ENCODE data around the gene GANC.

Gene GANC

DNA sequence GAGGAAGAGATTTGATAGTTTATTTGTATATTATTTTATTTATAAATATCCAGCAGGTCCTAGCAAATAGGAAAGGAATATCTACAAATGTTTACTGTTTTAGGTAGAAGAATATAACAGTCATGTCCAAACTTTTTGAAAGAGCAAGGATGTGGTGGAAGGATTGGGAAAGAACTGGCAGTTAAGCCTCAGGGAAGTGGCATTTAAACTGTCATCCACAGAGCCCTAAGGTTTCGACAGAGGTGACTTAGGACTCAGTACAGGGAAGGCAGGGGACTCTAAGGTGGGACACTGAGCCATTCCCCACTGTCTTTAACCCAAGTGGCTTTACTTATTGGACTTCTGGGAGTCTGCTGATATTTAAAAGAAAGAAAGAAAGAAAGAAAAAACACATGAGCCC lies 12.0 kb downstream of the GANC start:
- POLR2A ChIA-PET = no interaction called here
- no peak overlapping the region for H3K27ac ChIP-seq (ENCODE audit: extremely low read depth, low read depth, low read length)
- H3K4me3 ChIP-seq (ENCODE audit: low read depth, low read length) = no peak overlapping the region
- CTCF ChIA-PET = no interaction called here
- H3K4me1 ChIP-seq (ENCODE audit: control insufficient read depth, insufficient read depth, low read length) = no peaks in the 10 kb centered on the region
- TF ChIP-seq ZNF654 (tag by site-specific recombination; IDR thresholded peaks at IDR 0.05; ENCODE audit: low read depth) (no peak), ZNF777 (tag by site-specific recombination; IDR thresholded peaks at IDR 0.05; ENCODE audit: borderline replicate concordance) (no peak), ZNF610 (tag by site-specific recombination; IDR thresholded peaks at IDR 0.05; ENCODE audit: borderline replicate concordance) (no peak), ZNF223 (tag by site-specific recombination; IDR thresholded peaks at IDR 0.05) (no peak), ZNF670 (tag by site-specific recombination; IDR thresholded peaks at IDR 0.05; ENCODE audit: low read depth) (no peak), ZNF121 (tag by site-specific recombination; IDR thresholded peaks at IDR 0.05) (no peak), ZNF146 (tag by site-specific recombination; IDR thresholded peaks at IDR 0.05) (no peak), ZBTB20 (tag by site-specific recombination; IDR thresholded peaks at IDR 0.05) (no peak), ZNF202 (tag by site-specific recombination; IDR thresholded peaks at IDR 0.05; ENCODE audit: borderline replicate concordance) (no peak), ZNF785 (tag by site-specific recombination; IDR thresholded peaks at IDR 0.05) (no peak), ZNF24 (tag by site-specific recombination; IDR thresholded peaks at IDR 0.05) (no peak)
- TF ChIP-seq, protein P1, sequence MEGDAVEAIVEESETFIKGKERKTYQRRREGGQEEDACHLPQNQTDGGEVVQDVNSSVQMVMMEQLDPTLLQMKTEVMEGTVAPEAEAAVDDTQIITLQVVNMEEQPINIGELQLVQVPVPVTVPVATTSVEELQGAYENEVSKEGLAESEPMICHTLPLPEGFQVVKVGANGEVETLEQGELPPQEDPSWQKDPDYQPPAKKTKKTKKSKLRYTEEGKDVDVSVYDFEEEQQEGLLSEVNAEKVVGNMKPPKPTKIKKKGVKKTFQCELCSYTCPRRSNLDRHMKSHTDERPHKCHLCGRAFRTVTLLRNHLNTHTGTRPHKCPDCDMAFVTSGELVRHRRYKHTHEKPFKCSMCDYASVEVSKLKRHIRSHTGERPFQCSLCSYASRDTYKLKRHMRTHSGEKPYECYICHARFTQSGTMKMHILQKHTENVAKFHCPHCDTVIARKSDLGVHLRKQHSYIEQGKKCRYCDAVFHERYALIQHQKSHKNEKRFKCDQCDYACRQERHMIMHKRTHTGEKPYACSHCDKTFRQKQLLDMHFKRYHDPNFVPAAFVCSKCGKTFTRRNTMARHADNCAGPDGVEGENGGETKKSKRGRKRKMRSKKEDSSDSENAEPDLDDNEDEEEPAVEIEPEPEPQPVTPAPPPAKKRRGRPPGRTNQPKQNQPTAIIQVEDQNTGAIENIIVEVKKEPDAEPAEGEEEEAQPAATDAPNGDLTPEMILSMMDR (tag by site-specific recombination; IDR thresholded peaks at IDR 0.05) = no peak
- TF ChIP-seq, protein P2, sequence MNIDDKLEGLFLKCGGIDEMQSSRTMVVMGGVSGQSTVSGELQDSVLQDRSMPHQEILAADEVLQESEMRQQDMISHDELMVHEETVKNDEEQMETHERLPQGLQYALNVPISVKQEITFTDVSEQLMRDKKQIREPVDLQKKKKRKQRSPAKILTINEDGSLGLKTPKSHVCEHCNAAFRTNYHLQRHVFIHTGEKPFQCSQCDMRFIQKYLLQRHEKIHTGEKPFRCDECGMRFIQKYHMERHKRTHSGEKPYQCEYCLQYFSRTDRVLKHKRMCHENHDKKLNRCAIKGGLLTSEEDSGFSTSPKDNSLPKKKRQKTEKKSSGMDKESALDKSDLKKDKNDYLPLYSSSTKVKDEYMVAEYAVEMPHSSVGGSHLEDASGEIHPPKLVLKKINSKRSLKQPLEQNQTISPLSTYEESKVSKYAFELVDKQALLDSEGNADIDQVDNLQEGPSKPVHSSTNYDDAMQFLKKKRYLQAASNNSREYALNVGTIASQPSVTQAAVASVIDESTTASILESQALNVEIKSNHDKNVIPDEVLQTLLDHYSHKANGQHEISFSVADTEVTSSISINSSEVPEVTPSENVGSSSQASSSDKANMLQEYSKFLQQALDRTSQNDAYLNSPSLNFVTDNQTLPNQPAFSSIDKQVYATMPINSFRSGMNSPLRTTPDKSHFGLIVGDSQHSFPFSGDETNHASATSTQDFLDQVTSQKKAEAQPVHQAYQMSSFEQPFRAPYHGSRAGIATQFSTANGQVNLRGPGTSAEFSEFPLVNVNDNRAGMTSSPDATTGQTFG (tag by site-specific recombination; IDR thresholded peaks at IDR 0.05; ENCODE audit: borderline replicate concordance) = no peak
- TF ChIP-seq, protein P3, sequence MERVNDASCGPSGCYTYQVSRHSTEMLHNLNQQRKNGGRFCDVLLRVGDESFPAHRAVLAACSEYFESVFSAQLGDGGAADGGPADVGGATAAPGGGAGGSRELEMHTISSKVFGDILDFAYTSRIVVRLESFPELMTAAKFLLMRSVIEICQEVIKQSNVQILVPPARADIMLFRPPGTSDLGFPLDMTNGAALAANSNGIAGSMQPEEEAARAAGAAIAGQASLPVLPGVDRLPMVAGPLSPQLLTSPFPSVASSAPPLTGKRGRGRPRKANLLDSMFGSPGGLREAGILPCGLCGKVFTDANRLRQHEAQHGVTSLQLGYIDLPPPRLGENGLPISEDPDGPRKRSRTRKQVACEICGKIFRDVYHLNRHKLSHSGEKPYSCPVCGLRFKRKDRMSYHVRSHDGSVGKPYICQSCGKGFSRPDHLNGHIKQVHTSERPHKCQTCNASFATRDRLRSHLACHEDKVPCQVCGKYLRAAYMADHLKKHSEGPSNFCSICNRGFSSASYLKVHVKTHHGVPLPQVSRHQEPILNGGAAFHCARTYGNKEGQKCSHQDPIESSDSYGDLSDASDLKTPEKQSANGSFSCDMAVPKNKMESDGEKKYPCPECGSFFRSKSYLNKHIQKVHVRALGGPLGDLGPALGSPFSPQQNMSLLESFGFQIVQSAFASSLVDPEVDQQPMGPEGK (tag by site-specific recombination; IDR thresholded peaks at IDR 0.05) = no peak
- no peaks in the 10 kb centered on the region for H3K9me3 ChIP-seq (ENCODE audit: control insufficient read depth, insufficient read depth, low read depth, low read length)
- H3K36me3 ChIP-seq (ENCODE audit: control insufficient read depth in 2 of 2, insufficient read depth in 1 of 2, low read length in 2 of 2) = peaks cover 0 to 27% of the 10 kb centered on the region in 2 experiments; a peak in 1 of 3 replicates

DNA sequence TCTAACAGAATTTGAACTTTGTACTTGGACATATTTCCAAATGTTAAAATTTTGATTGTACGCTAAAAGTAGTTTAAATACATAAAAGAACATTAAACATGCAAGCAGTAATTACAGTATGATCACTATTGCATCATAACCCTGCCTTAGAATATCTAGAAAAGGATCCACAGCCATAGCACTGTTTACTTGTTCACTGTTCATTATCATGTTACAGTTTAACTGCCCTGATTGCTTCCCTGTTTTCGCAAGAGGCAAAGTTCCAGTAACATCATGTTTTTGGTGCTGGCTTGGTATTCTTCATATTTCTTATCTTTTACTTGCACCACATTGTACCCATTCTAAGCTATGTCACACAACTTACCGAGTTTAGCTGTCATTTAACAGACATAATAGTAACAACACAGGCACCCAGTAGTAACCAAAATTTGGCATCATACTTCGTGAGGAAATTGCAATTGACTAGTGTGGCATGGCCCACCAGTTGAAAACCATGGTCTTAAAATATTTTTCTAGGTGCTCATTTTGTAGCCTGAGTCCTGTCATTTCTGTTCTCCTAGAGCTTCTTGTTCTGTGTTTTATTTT lies 13.5 kb downstream of the GANC start:
- H3K4me1 ChIP-seq (ENCODE audit: control insufficient read depth, insufficient read depth, low read length) = no peaks in the 10 kb centered on the region
- H3K36me3 ChIP-seq (ENCODE audit: control insufficient read depth in 2 of 2, insufficient read depth in 1 of 2, low read length in 2 of 2) = peaks cover 0 to 16% of the 10 kb centered on the region in 2 experiments; a peak in 1 of 3 replicates
- H3K9me3 ChIP-seq (ENCODE audit: control insufficient read depth, insufficient read depth, low read depth, low read length) = no peaks in the 10 kb centered on the region
- no peak overlapping the region for H3K27ac ChIP-seq (ENCODE audit: extremely low read depth, low read depth, low read length)
- POLR2A ChIA-PET = no interaction called here
- TF ChIP-seq ZNF621 (tag by site-specific recombination; IDR thresholded peaks at IDR 0.05) = no peak
- no peak for TF ChIP-seq ZIC2 (tag by site-specific recombination; IDR thresholded peaks at IDR 0.05)
- TF ChIP-seq ZNF654 (tag by site-specific recombination; IDR thresholded peaks at IDR 0.05; ENCODE audit: low read depth) = no peak
- no peak for TF ChIP-seq ZNF394 (tag by site-specific recombination; IDR thresholded peaks at IDR 0.05; ENCODE audit: borderline replicate concordance)
- TF ChIP-seq, protein P4, sequence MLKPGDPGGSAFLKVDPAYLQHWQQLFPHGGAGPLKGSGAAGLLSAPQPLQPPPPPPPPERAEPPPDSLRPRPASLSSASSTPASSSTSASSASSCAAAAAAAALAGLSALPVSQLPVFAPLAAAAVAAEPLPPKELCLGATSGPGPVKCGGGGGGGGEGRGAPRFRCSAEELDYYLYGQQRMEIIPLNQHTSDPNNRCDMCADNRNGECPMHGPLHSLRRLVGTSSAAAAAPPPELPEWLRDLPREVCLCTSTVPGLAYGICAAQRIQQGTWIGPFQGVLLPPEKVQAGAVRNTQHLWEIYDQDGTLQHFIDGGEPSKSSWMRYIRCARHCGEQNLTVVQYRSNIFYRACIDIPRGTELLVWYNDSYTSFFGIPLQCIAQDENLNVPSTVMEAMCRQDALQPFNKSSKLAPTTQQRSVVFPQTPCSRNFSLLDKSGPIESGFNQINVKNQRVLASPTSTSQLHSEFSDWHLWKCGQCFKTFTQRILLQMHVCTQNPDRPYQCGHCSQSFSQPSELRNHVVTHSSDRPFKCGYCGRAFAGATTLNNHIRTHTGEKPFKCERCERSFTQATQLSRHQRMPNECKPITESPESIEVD (tag by site-specific recombination; IDR thresholded peaks at IDR 0.05) = no peak
- no peak for TF ChIP-seq ZNF214 (tag by site-specific recombination; IDR thresholded peaks at IDR 0.05; ENCODE audit: borderline replicate concordance)
- TF ChIP-seq ZSCAN30 (tag by site-specific recombination; IDR thresholded peaks at IDR 0.05) = no peak
- TF ChIP-seq ZXDB (tag by site-specific recombination; IDR thresholded peaks at IDR 0.05) = no peak
- TF ChIP-seq OVOL3 (tag by site-specific recombination; IDR thresholded peaks at IDR 0.05) = no peak
- no peak for TF ChIP-seq HOXD13 (CRISPR knock-in tag; IDR thresholded peaks at IDR 0.05; ENCODE audit: borderline replicate concordance)
- no peak for TF ChIP-seq ZSCAN16 (tag by site-specific recombination; IDR thresholded peaks at IDR 0.05)
- TF ChIP-seq, protein P5, sequence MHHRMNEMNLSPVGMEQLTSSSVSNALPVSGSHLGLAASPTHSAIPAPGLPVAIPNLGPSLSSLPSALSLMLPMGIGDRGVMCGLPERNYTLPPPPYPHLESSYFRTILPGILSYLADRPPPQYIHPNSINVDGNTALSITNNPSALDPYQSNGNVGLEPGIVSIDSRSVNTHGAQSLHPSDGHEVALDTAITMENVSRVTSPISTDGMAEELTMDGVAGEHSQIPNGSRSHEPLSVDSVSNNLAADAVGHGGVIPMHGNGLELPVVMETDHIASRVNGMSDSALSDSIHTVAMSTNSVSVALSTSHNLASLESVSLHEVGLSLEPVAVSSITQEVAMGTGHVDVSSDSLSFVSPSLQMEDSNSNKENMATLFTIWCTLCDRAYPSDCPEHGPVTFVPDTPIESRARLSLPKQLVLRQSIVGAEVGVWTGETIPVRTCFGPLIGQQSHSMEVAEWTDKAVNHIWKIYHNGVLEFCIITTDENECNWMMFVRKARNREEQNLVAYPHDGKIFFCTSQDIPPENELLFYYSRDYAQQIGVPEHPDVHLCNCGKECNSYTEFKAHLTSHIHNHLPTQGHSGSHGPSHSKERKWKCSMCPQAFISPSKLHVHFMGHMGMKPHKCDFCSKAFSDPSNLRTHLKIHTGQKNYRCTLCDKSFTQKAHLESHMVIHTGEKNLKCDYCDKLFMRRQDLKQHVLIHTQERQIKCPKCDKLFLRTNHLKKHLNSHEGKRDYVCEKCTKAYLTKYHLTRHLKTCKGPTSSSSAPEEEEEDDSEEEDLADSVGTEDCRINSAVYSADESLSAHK (tag by site-specific recombination; IDR thresholded peaks at IDR 0.05) = no peak
- CTCF ChIA-PET = interaction anchor here (0.7 kb wide), 1 partner anchor 99 kb away, joined by 3 read pairs; no protein-coding TSS in a partner anchor
- H3K4me3 ChIP-seq (ENCODE audit: low read depth, low read length) = no peak overlapping the region
